Glutamatergic neuron (in vitro differentiated cells): ENCODE measurements around the gene RPL6. TPM values are rescaled to one million over a fixed set of nuclear protein-coding genes. Genes with fewer than 3 reads are reported as not detected.
"Not testable (repeated sequence)": the region's sequence is repeated elsewhere in the genome, so short reads cannot be mapped to it uniquely, and the experiment has no call there.

Experiments
- DNase-seq: peaks from one replicate; pipeline ENCODE4 v3.0.0; 2022
- H3K27ac Mint-ChIP-seq: one replicate; pipeline ENCODE4 v1.8.0; 2020; ENCODE audit warnings: mild to moderate bottlenecking, mixed read lengths, inconsistent platforms; ENCODE audit not compliant: unreplicated experiment
- H3K27me3 Mint-ChIP-seq: one replicate; pipeline ENCODE4 v1.8.0; 2020; ENCODE audit warnings: mild to moderate bottlenecking, moderate library complexity, mixed read lengths, inconsistent platforms; ENCODE audit not compliant: unreplicated experiment
- H3K36me3 Mint-ChIP-seq: one replicate; pipeline ENCODE4 v1.8.0; 2020; ENCODE audit warnings: mild to moderate bottlenecking, mixed read lengths, inconsistent platforms; ENCODE audit not compliant: unreplicated experiment
- H3K4me1 Mint-ChIP-seq: one replicate; pipeline ENCODE4 v1.8.0; 2020; ENCODE audit warnings: mild to moderate bottlenecking, low read depth, mixed read lengths, inconsistent platforms; ENCODE audit not compliant: unreplicated experiment
- H3K4me3 Mint-ChIP-seq: one replicate; pipeline ENCODE4 v1.8.0; 2020; ENCODE audit warnings: mild to moderate bottlenecking, mixed read lengths, inconsistent platforms; ENCODE audit not compliant: unreplicated experiment
- H3K9me3 Mint-ChIP-seq: one replicate; pipeline ENCODE4 v1.8.0; 2020; ENCODE audit warnings: mild to moderate bottlenecking, moderate library complexity, mixed read lengths, inconsistent platforms; ENCODE audit not compliant: unreplicated experiment
- total RNA-seq: library from RNA; stranded (reverse); fragmentation: NEBNext Ultra II Directional; extraction: Animal tissue kit (Norgen Biotek cat#: 25700); gene quantifications from one replicate; pipeline ENCODE4 v1.2.1, GENCODE V29; 2021; ENCODE audit not compliant: unreplicated experiment
- TF ChIP-seq, protein P1 (sequence below): fragments of 200-600 bp; sonication (generic); IDR thresholded peaks from one replicate; pipeline ENCODE4 v1.5.0; 2021; ENCODE audit not compliant: partially characterized antibody, unreplicated experiment

RPL6 gene
- total RNA-seq, 1 donor from 2014 or later = 967 TPM

DNA sequence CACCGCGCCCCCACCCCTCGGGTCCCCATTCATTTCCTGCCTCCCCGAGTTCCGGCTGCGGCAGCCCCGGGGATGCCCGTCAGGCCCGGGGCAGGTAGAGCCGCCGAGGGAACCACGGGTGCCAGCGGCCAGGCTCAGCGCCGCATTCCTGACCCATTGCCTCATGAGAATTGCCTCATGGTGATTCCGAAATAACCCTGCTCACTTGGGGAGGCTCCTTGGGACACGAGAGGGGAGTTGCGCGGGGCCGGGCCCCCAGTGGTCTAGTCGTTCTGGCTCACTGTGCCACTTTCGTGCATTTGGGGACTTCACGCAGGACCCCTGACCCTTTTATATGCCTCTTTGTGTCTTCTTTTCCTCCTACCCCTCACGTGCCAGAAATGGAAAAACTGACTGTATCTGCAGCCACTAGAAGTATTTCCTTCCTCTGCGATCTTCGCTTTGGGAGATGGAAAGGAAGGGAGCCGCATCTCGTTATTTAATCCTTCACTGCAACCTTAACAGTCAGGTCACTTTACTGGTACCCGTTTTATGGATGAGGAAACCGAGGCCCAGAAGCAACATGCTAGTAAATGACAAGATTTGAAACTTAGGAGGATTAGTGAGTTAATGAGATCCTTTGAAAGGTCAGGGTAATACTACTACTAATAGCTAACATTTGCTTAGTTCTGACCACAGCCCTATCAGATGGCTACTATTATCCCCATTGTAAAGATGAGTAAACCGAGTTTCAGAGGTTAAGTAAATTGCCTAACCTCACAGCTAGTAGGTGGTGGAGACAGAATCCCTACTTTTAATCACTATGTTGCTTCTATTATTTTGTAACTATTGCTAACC lies 10.1 kb upstream of the RPL6 start:
- Mint-ChIP-seq H3K36me3 (no peaks in the 10 kb centered on the region), H3K27ac (peak overlapping the region; percentile 83), H3K9me3 (no peaks in the 10 kb centered on the region), H3K4me1 (peaks cover 2% of the 10 kb centered on the region), H3K4me3 (peak overlapping the region; percentile 94), H3K27me3 (no peaks in the 10 kb centered on the region)
- DNase-seq = no peak
- TF ChIP-seq, protein P1, sequence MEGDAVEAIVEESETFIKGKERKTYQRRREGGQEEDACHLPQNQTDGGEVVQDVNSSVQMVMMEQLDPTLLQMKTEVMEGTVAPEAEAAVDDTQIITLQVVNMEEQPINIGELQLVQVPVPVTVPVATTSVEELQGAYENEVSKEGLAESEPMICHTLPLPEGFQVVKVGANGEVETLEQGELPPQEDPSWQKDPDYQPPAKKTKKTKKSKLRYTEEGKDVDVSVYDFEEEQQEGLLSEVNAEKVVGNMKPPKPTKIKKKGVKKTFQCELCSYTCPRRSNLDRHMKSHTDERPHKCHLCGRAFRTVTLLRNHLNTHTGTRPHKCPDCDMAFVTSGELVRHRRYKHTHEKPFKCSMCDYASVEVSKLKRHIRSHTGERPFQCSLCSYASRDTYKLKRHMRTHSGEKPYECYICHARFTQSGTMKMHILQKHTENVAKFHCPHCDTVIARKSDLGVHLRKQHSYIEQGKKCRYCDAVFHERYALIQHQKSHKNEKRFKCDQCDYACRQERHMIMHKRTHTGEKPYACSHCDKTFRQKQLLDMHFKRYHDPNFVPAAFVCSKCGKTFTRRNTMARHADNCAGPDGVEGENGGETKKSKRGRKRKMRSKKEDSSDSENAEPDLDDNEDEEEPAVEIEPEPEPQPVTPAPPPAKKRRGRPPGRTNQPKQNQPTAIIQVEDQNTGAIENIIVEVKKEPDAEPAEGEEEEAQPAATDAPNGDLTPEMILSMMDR = peak; percentile 31

DNA sequence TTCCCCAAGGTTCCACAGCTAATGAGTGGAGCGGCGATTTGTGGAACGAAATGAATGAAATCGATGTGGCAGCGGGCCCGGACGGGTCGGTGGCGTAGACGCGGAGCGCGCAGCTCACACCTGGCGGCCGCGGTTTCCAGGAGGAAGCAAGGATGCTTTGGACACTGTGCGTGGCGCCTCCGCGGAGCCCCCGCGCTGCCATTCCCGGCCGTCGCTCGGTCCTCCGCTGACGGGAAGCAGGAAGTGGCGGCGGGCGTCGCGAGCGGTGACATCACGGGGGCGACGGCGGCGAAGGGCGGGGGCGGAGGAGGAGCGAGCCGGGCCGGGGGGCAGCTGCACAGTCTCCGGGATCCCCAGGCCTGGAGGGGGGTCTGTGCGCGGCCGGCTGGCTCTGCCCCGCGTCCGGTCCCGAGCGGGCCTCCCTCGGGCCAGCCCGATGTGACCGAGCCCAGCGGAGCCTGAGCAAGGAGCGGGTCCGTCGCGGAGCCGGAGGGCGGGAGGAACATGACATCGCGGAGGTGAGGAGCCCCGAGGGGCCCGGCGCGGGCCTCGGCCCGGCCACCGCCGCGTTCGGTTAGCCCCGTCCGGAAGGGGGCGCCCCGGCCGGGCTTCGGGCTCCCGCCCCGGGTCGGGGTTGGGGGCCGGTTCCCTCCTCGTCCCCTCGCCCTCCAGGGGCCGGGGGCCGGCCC lies 9.3 kb upstream of the RPL6 start, which contains the start of gene PTPN11:
Gene PTPN11 (plus strand): TSS at position 340 of the 689 bp plus-strand sequence. CDS start 165 bp downstream, at position 505.
- DNase-seq = peak; percentile 94
- no peaks in the 10 kb centered on the region for H3K36me3 Mint-ChIP-seq

DNA sequence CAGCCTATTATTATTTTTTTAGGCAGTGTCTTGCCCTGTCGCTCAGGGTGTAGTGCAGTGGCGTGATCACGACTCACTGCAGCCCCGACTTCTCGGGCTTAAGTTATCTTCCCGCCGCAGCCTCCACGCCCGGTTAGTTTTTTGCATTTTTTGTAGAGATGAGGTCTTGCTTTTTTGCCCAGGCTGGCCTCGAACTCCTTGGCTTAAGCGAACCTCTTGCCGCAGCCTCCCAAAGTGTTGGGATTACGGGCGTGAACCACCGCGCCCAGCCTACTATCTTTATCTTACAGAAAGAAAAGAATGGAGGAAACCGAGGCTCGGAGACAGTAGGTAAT lies 8.8 kb upstream of the RPL6 start:
- TF ChIP-seq, protein P1 = no peak
- H3K9me3 Mint-ChIP-seq = no peaks in the 10 kb centered on the region
- peaks cover 2% of the 10 kb centered on the region for H3K4me1 Mint-ChIP-seq
- no peak for DNase-seq
- peak overlapping the region; percentile 91 for H3K4me3 Mint-ChIP-seq
- no peaks in the 10 kb centered on the region for H3K27me3 Mint-ChIP-seq
- H3K36me3 Mint-ChIP-seq = no peaks in the 10 kb centered on the region
- peak overlapping the region; percentile 88 for H3K27ac Mint-ChIP-seq

More for the DNA sequence above, 9.3 kb upstream of the RPL6 start, which contains the start of gene PTPN11:
- Mint-ChIP-seq H3K27ac (peak within 1 kb of the TSS; percentile 88), H3K27me3 (no peaks in the 10 kb centered on the region), H3K4me3 (peak within 1 kb of the TSS; percentile 94), H3K4me1 (peaks cover 2% of the 10 kb centered on the region), H3K9me3 (no peaks in the 10 kb centered on the region)
- TF ChIP-seq, protein P1 = peak; percentile 83

DNA sequence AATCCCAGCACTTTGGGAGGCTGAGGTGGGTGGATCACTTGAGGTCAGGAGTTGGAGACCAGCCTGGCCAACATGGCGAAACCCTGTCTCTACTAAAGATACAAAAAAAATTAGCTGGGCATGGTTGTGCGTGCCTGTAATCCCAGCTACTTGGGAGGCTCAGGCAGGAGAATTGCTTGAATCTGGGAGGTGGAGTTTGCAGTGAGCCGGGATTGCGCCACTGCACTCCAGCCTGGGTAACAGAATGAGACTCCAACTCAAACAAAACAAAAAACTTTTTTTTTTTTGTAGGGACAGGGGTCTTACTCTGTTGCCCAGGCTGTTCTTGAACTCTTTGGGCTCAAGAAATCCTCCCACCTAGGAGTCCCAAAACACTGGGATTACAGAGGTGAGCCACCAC lies 6.1 kb upstream of the RPL6 start:
- H3K27me3 Mint-ChIP-seq, H3K9me3 Mint-ChIP-seq, H3K27ac Mint-ChIP-seq: not testable (repeated sequence)

DNA sequence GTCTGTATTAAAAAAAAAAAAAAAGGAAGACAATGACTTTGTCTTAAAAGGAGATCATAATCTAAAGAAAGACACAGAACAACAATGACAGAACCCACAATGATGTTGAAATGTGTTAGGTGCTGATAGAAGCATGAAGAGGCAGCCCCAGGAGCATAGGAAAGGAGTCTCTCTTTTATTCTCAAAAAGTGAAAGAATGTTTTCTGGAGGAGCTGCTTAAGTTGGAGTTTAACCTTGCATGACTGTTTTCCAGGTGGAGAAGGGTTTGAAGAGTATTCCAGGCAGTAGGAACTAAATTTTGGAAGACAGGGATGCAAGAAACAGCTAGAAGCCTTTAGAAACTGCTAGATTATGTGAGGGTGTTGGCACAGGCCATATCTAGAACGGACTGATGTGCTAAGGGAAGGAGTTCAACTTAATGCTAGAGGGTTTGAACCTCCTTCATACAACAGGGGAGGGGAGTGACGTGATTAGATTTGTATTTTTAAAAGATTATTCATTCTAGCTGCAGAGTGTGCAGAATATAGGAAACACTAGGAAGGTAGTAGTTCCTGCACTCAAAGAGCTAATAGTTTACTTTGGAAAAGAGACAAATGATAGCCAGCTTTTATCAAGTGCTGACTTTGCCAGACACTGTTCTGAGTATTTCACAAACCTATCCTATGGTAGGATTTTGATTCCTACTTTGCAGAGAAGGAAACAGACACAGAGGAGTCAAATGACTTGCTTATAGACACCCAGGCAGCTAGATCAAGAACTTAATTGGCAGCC lies 4.6 kb upstream of the RPL6 start:
- peaks cover 2% of the 10 kb centered on the region for H3K27me3 Mint-ChIP-seq
- H3K36me3 Mint-ChIP-seq = no peaks in the 10 kb centered on the region
- peaks cover 2% of the 10 kb centered on the region for H3K4me1 Mint-ChIP-seq
- H3K9me3 Mint-ChIP-seq = peaks cover 5% of the 10 kb centered on the region
- TF ChIP-seq, protein P1 = no peak
- H3K4me3 Mint-ChIP-seq = no peak overlapping the region
- H3K27ac Mint-ChIP-seq = no peak overlapping the region
- no peak for DNase-seq

More for the DNA sequence above, 6.1 kb upstream of the RPL6 start:
- H3K36me3 Mint-ChIP-seq, H3K4me1 Mint-ChIP-seq, DNase-seq, H3K4me3 Mint-ChIP-seq: not testable (repeated sequence)
